H1 (cell line): ENCODE measurements around the gene TMEM170A. TPM values are rescaled to one million over a fixed set of nuclear protein-coding genes. Genes with fewer than 3 reads are reported as not detected.
A peak's percentile ranks its signal among the peaks of the same experiment; 100 is the strongest.

Source experiments
- CTCF ChIA-PET: fragments of 300-600 bp; sonication (Branson Sonifier 250); formaldehyde crosslinking; loops from one replicate; lab custom pipeline; 2021; ENCODE audit not compliant: partially characterized antibody; lab: Charles Lee
- POLR2A ChIA-PET: fragments of 300-600 bp; sonication (Branson Sonifier 250); formaldehyde crosslinking; loops from one replicate; lab custom pipeline; 2021; ENCODE audit warnings: inconsistent platforms; ENCODE audit not compliant: partially characterized antibody; lab: Charles Lee
- DNase-seq, 2 experiments: peaks; one replicate each; pipeline versions ENCODE4 v3.0.0 to v3.0.0-alpha.2; 2010 to 2022; ENCODE audit warnings: low spot score in 2 of 2, low read depth in 1 of 2, mixed read lengths in 1 of 2
- FAIRE-seq: peaks from 2 replicates; lab custom pipeline; 2011; peaks lifted over from hg19 to GRCh38; lab: Jason Lieb, UNC
- H2AFZ ChIP-seq: 2 replicates; pipeline ENCODE4 v1.8.1; 2012; ENCODE audit warnings: low read length, inconsistent platforms
- H2AK5ac ChIP-seq: 2 replicates; pipeline ENCODE4 v1.6.1; 2013; ENCODE audit warnings: low read depth, low read length
- H2BK120ac ChIP-seq: replicated peaks from 2 replicates; pipeline ENCODE3; 2013; ENCODE audit warnings: low read depth, low read length, inconsistent platforms
- H2BK12ac ChIP-seq: 2 replicates; pipeline ENCODE4 v1.6.1; 2013; ENCODE audit warnings: low read depth, low read length
- H2BK15ac ChIP-seq: 2 replicates; pipeline ENCODE4 v1.6.1; 2013; ENCODE audit warnings: low read length
- H2BK20ac ChIP-seq: 2 replicates; pipeline ENCODE4 v1.6.1; 2013; ENCODE audit warnings: low read length
- H2BK5ac ChIP-seq: 2 replicates; pipeline ENCODE4 v1.6.1; 2013; ENCODE audit warnings: low read depth, low read length
- H3K14ac ChIP-seq: 2 replicates; pipeline ENCODE4 v1.6.1; 2013; ENCODE audit warnings: inconsistent platforms; ENCODE audit not compliant: insufficient read length
- H3K18ac ChIP-seq: 2 replicates; pipeline ENCODE4 v1.6.1; 2013; ENCODE audit warnings: low read length; ENCODE audit errors: extremely low read depth
- H3K23ac ChIP-seq: 2 replicates; pipeline ENCODE4 v1.6.1; 2013; ENCODE audit warnings: inconsistent platforms; ENCODE audit not compliant: insufficient read length
- H3K23me2 ChIP-seq: 2 replicates; pipeline ENCODE4 v1.6.1; 2013; ENCODE audit warnings: low read depth, low read length
- H3K27ac ChIP-seq: 2 replicates; pipeline ENCODE4 v1.6.1; 2011; ENCODE audit warnings: low read depth, low read length, inconsistent platforms
- H3K27me3 ChIP-seq, 4 experiments: replicated peaks in 1 of 4; 1 replicate in 1 of 4; 2 replicates in 3 of 4; pipeline versions ENCODE4 v1.6.1 to v1.8.1; 2011 to 2013; ENCODE audit warnings: low read length in 3 of 4, mild to moderate bottlenecking in 3 of 4, inconsistent platforms in 2 of 4, mixed read lengths in 2 of 4, moderate library complexity in 1 of 4; ENCODE audit not compliant: control insufficient read depth in 3 of 4, insufficient read depth in 3 of 4; ENCODE audit errors: extremely low read depth in 1 of 4
- H3K36me3 ChIP-seq, 4 experiments: 2 replicates each; pipeline versions ENCODE4 v1.6.1 to v1.8.1; 2011 to 2013; ENCODE audit warnings: mild to moderate bottlenecking in 4 of 4, low read length in 3 of 4, moderate library complexity in 2 of 4, control low read depth in 1 of 4, inconsistent platforms in 1 of 4; ENCODE audit not compliant: insufficient read depth in 4 of 4, control insufficient read depth in 2 of 4
- H3K4ac ChIP-seq: replicated peaks from 2 replicates; pipeline ENCODE3; 2013; ENCODE audit warnings: low read length, low read depth, mixed read lengths, inconsistent platforms; ENCODE audit not compliant: insufficient read length
- H3K4me1 ChIP-seq, 4 experiments: replicated peaks in 1 of 4; 1 replicate in 1 of 4; 2 replicates in 3 of 4; pipeline versions ENCODE4 v1.6.1 to v1.8.1; 2011 to 2013; ENCODE audit warnings: low read length in 3 of 4, inconsistent platforms in 2 of 4, mixed read lengths in 1 of 4; ENCODE audit not compliant: insufficient read depth in 4 of 4, control insufficient read depth in 3 of 4
- H3K4me2 ChIP-seq, 2 experiments: 2 replicates each; pipeline versions ENCODE4 v1.6.1 to v1.8.1; 2011 to 2013; ENCODE audit warnings: low read depth in 2 of 2, low read length in 2 of 2, control low read depth in 1 of 2, inconsistent platforms in 1 of 2, mild to moderate bottlenecking in 1 of 2; ENCODE audit not compliant: insufficient read depth in 1 of 2
- H3K4me3 ChIP-seq, 4 experiments: fragments of 200-600, 300-600 bp in 1 of 4; sonication (generic), shearing (Covaris generic), sonication (Bioruptor Twin) in 1 of 4; 2 replicates each; pipeline versions ENCODE4 v1.5.1 to v1.8.1; 2011 to 2016; ENCODE audit warnings: low read length in 4 of 4, low read depth in 3 of 4, control low read depth in 2 of 4, inconsistent platforms in 2 of 4, mild to moderate bottlenecking in 2 of 4, mixed read lengths in 1 of 4, moderate library complexity in 1 of 4; ENCODE audit not compliant: insufficient read depth in 2 of 4; ENCODE audit errors: extremely low read depth in 1 of 4
- H3K56ac ChIP-seq: replicated peaks from 2 replicates; pipeline ENCODE3; 2013; ENCODE audit warnings: low read depth, mild to moderate bottlenecking, mixed read lengths, low read length, inconsistent platforms; ENCODE audit not compliant: insufficient read length
- H3K79me1 ChIP-seq: 2 replicates; pipeline ENCODE4 v1.6.1; 2013; ENCODE audit warnings: low read depth, low read length, control low read depth
- H3K79me2 ChIP-seq, 2 experiments: 2 replicates each; pipeline versions ENCODE4 v1.6.1 to v1.8.1; 2012 to 2013; ENCODE audit warnings: low read length in 2 of 2, mild to moderate bottlenecking in 2 of 2, inconsistent platforms in 1 of 2; ENCODE audit not compliant: insufficient read depth in 2 of 2, control insufficient read depth in 1 of 2
- H3K9ac ChIP-seq, 4 experiments: replicated peaks in 1 of 4; 1 replicate in 1 of 4; 2 replicates in 3 of 4; pipeline versions ENCODE4 v1.6.1 to v1.8.1; 2011 to 2013; ENCODE audit warnings: low read depth in 3 of 4, low read length in 3 of 4, control low read depth in 2 of 4, mild to moderate bottlenecking in 2 of 4, moderate library complexity in 2 of 4, inconsistent platforms in 1 of 4; ENCODE audit errors: extremely low read depth in 1 of 4
- H3K9me3 ChIP-seq, 2 experiments: 2 replicates each; pipeline versions ENCODE4 v1.6.1 to v1.8.1; 2012 to 2013; ENCODE audit warnings: mild to moderate bottlenecking in 2 of 2, moderate library complexity in 2 of 2, control low read depth in 1 of 2, inconsistent platforms in 1 of 2, low read depth in 1 of 2, low read length in 1 of 2, mixed read lengths in 1 of 2; ENCODE audit not compliant: insufficient read depth in 2 of 2
- H4K20me1 ChIP-seq, 2 experiments: replicated peaks in 1 of 2; 2 replicates each; pipeline versions ENCODE3 to v1.8.1; 2011 to 2013; ENCODE audit warnings: inconsistent platforms in 2 of 2, low read length in 2 of 2, mild to moderate bottlenecking in 1 of 2; ENCODE audit not compliant: insufficient read depth in 2 of 2, control insufficient read depth in 1 of 2
- H4K5ac ChIP-seq: 2 replicates; pipeline ENCODE4 v1.6.1; 2013; ENCODE audit warnings: low read length, low read depth, mixed read lengths, inconsistent platforms; ENCODE audit not compliant: insufficient read length
- H4K8ac ChIP-seq: 2 replicates; pipeline ENCODE4 v1.8.0; 2013; ENCODE audit warnings: mild to moderate bottlenecking, moderate library complexity, low read length, inconsistent platforms; ENCODE audit not compliant: insufficient read depth; ENCODE audit errors: extremely low read depth
- H4K91ac ChIP-seq: replicated peaks from 2 replicates; pipeline ENCODE3; 2013; ENCODE audit warnings: low read length, mixed read lengths, inconsistent platforms; ENCODE audit not compliant: insufficient read length
- BCL11A ChIP-seq, 2 experiments: IDR thresholded peaks; one replicate each; pipeline ENCODE4 v1.6.1; 2011; ENCODE audit warnings: low read depth in 2 of 2, low read length in 2 of 2, mild to moderate bottlenecking in 2 of 2
- BRCA1 ChIP-seq: IDR thresholded peaks from 2 replicates; pipeline ENCODE4 v1.6.1; 2012; ENCODE audit warnings: low read depth, low read length, improper control_type of control experiment
- CBX8 ChIP-seq: fragments of 300-800, 300-1000 bp; sonication (generic); IDR thresholded peaks from 2 replicates; pipeline ENCODE4 v1.7.1; 2016; ENCODE audit warnings: low read depth, low read length, borderline replicate concordance
- CHD1 ChIP-seq: IDR thresholded peaks from 2 replicates; pipeline ENCODE4 v1.6.1; 2012; ENCODE audit warnings: low read depth, low read length, improper control_type of control experiment
- FOSL1 ChIP-seq: IDR thresholded peaks from 2 replicates; pipeline ENCODE4 v1.6.1; 2011; ENCODE audit warnings: mild to moderate bottlenecking, low read depth, low read length, moderate library complexity; ENCODE audit not compliant: insufficient read depth
- KDM1A ChIP-seq: fragments of 200-600, 300-600 bp; sonication (generic); IDR thresholded peaks from 2 replicates; pipeline ENCODE4 v1.7.1; 2016; ENCODE audit warnings: mild to moderate bottlenecking, low read length, borderline replicate concordance
- MAFK ChIP-seq: IDR thresholded peaks from 2 replicates; pipeline ENCODE4 v1.6.1; 2012; ENCODE audit warnings: low read depth, mild to moderate bottlenecking, improper control_type of control experiment, low read length
- RNF2 ChIP-seq: fragments of 200-900, 300-1000 bp; sonication (generic); IDR thresholded peaks from 2 replicates; pipeline ENCODE4 v1.7.1; 2016; ENCODE audit warnings: borderline replicate concordance, low read depth, mild to moderate bottlenecking, antibody characterized with exemption, low read length; ENCODE audit not compliant: poor library complexity, severe bottlenecking; ENCODE audit errors: missing control alignments
- SIRT6 ChIP-seq: IDR thresholded peaks from one replicate; pipeline ENCODE4 v1.7.1; 2012; ENCODE audit warnings: low read length, inconsistent platforms
- TAF7 ChIP-seq: optimal IDR thresholded peaks from 2 replicates; pipeline ENCODE3; 2011; ENCODE audit warnings: low read depth, mild to moderate bottlenecking, inconsistent platforms, low read length, moderate library complexity, borderline replicate concordance
- TEAD4 ChIP-seq: IDR thresholded peaks from 2 replicates; pipeline ENCODE4 v1.6.1; 2012; ENCODE audit warnings: low read depth, low read length, inconsistent platforms, mixed read lengths
- YY1 ChIP-seq: IDR thresholded peaks from 2 replicates; pipeline ENCODE4 v1.6.1; 2011; ENCODE audit warnings: low read depth, mild to moderate bottlenecking, low read length
- WGBS, 2 experiments: shearing (Covaris generic) in 1 of 2; methylation state at CpG; one replicate each; pipeline versions ENCODE4 v1.1.6 to v1.1.7; 2013 to 2015; ENCODE audit warnings: low lambda C conversion rate in 2 of 2, mixed read lengths in 2 of 2, inconsistent platforms in 1 of 2, low coverage in 1 of 2, missing lambda C conversion rate in 1 of 2; ENCODE audit not compliant: insufficient replicate concordance in 2 of 2, insufficient coverage in 1 of 2, insufficient read length in 1 of 2; ENCODE audit errors: extremely low coverage in 1 of 2, missing lambda C conversion rate in 1 of 2; 5-methylcytosine and 5-hydroxymethylcytosine counted together
- polyA plus RNA-seq, 7 experiments: library from polyadenylated mRNA; depleted of rRNA in 3 of 7; stranded (reverse) in 5 of 7; unstranded in 2 of 7; fragments of >200 nt in 5 of 7; fragments of 200-250 nt in 2 of 7; gene quantifications; 1 replicate in 5 of 7; 2 replicates in 1 of 7; 4 replicates in 1 of 7; pipeline versions ENCODE4 v1.2.1 to v1.2.3, GENCODE V29; 2011 to 2013; ENCODE audit warnings: missing spikeins in 2 of 7, mixed read lengths in 2 of 7
- total RNA-seq: library from RNA; stranded (reverse); fragmentation: NEBNext Ultra II Directional; extraction: Animal tissue kit (Norgen Biotek cat#: 25700); gene quantifications from 2 replicates; pipeline ENCODE4 v1.2.1, GENCODE V29; 2021
- TF ChIP-seq, protein P1 (sequence below): IDR thresholded peaks from 2 replicates; pipeline ENCODE4 v1.6.1; 2012; ENCODE audit warnings: inconsistent platforms

The TMEM170A gene
- total and polyA plus RNA-seq, 2 of the 8 experiments (the other 6 are each of a cell fraction or from before 2014, with no cell fraction given), result 22.9 to 56.6 TPM

DNA sequence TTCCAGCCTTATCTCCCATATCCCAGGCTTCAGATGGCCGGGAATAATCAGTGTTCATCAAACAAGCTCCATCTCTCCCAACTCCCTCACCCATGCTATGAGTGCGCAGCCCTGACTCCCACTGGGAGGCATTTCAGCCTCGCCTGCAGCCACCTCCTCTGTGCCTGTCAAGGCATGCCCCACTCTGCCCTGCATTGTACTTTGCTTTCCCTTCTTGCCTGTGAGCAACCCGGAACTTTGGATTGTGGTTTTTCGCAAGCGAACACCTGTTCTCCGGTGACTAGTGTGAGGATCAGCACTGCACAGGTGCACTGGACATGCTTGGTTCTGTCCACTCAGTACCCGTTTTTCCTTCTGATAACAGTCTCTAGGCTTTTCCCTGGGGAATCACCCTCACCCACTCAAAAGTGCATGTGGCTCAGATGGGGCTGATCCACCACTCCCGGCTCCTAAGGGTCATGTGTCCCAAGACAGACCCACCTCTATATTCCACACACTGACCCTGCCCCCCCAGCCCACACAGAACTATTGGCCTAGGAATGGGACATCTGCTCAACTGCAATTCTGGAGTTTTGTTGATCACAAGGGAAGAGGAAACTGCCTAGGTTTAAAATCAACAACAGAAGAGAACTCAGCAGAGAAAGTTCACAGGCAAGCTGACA lies 21.7 kb upstream of the TMEM170A start:
- peak overlapping the region; percentile 71 for H2BK5ac ChIP-seq
- no peaks in the 10 kb centered on the region for H3K4me1 ChIP-seq
- H2BK120ac ChIP-seq, result no peak overlapping the region
- H3K79me2 ChIP-seq, result no peaks in the 10 kb centered on the region
- POLR2A ChIA-PET, result interaction anchor here (1.4 to 1.8 kb wide), 3 partner anchors 9 to 30 kb away, joined by 4 to 6 read pairs (median 5); partner anchors contain the start of gene CHST6
- no peak overlapping the region for H2BK20ac ChIP-seq
- H4K5ac ChIP-seq, result no peak overlapping the region
- peaks cover 0 to 9% (median 3%) of the 10 kb centered on the region in 4 experiments; a peak in 4 of 8 replicates for H3K36me3 ChIP-seq
- no peaks in the 10 kb centered on the region for H3K27me3 ChIP-seq
- no peak for FAIRE-seq
- H3K4me2 ChIP-seq, result no peak overlapping the region
- no peak overlapping the region for H4K91ac ChIP-seq
- no peaks in the 10 kb centered on the region for H3K23me2 ChIP-seq
- H3K18ac ChIP-seq, result peak overlapping the region; percentile 48
- H3K9ac ChIP-seq, result peak overlapping the region in 1 of 4 experiments; percentile 9; a peak in 2 of 7 replicates
- no peak for DNase-seq
- no peak overlapping the region for H3K27ac ChIP-seq
- H3K79me1 ChIP-seq, result peaks cover 4% of the 10 kb centered on the region; the same call in 1 of the 2 replicates
- no peaks in the 10 kb centered on the region for H4K20me1 ChIP-seq
- CTCF ChIA-PET, result interaction anchor here (0.6 to 12.3 kb wide), 5 partner anchors 12 to 133 kb away, joined by 4 to 127 read pairs (median 12); partner anchors contain the start of gene TMEM170A
- H2BK12ac ChIP-seq, result no peak overlapping the region
- no peaks in the 10 kb centered on the region for H3K9me3 ChIP-seq
- H3K4me3 ChIP-seq, result no peak overlapping the region
- no peak overlapping the region for H2AFZ ChIP-seq
- no peak overlapping the region for H4K8ac ChIP-seq
- no peak overlapping the region for H3K23ac ChIP-seq
- H3K14ac ChIP-seq, result no peak overlapping the region
- no peak overlapping the region for H3K56ac ChIP-seq
- WGBS, 2 experiments, result 91% methylated on average over 9 of the region's 9 CpGs; no CpG with 5 or more reads in 1 of the 2 experiments
- H2AK5ac ChIP-seq, result no peak overlapping the region
- no peak overlapping the region for H3K4ac ChIP-seq
- H2BK15ac ChIP-seq, result no peak overlapping the region
- TF ChIP-seq TEAD4, result no peak
- no peak for TF ChIP-seq BCL11A (IDR thresholded peaks at IDR 0.05; ENCODE audit: low read depth in 2 of 2, low read length in 2 of 2)
- TF ChIP-seq YY1, result no peak
- no peak for TF ChIP-seq KDM1A
- TF ChIP-seq MAFK, result no peak
- no peak for TF ChIP-seq SIRT6
- no peak for TF ChIP-seq FOSL1
- no peak for TF ChIP-seq CHD1
- TF ChIP-seq TAF7, result no peak
- TF ChIP-seq, protein P1, sequence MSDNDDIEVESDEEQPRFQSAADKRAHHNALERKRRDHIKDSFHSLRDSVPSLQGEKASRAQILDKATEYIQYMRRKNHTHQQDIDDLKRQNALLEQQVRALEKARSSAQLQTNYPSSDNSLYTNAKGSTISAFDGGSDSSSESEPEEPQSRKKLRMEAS, result no peak
- TF ChIP-seq RNF2, result no peak
- no peak for TF ChIP-seq BRCA1
- no peak for TF ChIP-seq CBX8
